Thymus (tissue), 11 donors: ENCODE results near the gene ILK. TPM values are rescaled to one million over a fixed set of nuclear protein-coding genes. Genes with fewer than 3 reads are reported as not detected.

ENCODE experiments used
- DNase-seq, 9 donors: peaks; one replicate each; pipeline ENCODE4 v3.0.0-alpha.2; 2013; ENCODE audit warnings: low spot score in 9 of 9, low read depth in 6 of 9, missing footprints in 1 of 9
- H3K27ac ChIP-seq, 2 donors: one replicate each; pipeline ENCODE4 v1.5.1; 2013; ENCODE audit warnings: control low read depth in 1 of 2, low read depth in 1 of 2, low read length in 1 of 2, mild to moderate bottlenecking in 1 of 2, moderate library complexity in 1 of 2
- H3K27me3 ChIP-seq, 2 donors: one replicate each; pipeline ENCODE4 v1.5.1; 2013; ENCODE audit warnings: low read length in 1 of 2; ENCODE audit not compliant: control insufficient read depth in 2 of 2, insufficient read depth in 1 of 2
- H3K36me3 ChIP-seq, 2 donors: one replicate each; pipeline ENCODE4 v1.5.1; 2013; ENCODE audit warnings: low read length in 1 of 2, mild to moderate bottlenecking in 1 of 2, moderate library complexity in 1 of 2; ENCODE audit not compliant: control insufficient read depth in 2 of 2, insufficient read depth in 2 of 2
- H3K4me1 ChIP-seq, 2 donors: one replicate each; pipeline ENCODE4 v1.5.1; 2013; ENCODE audit warnings: low read length in 2 of 2; ENCODE audit not compliant: control insufficient read depth in 2 of 2, insufficient read depth in 2 of 2
- H3K4me3 ChIP-seq, 2 donors: one replicate each; pipeline ENCODE4 v1.5.1; 2013; ENCODE audit warnings: low read length in 2 of 2, control low read depth in 1 of 2, mild to moderate bottlenecking in 1 of 2
- H3K9me3 ChIP-seq, 2 donors: one replicate each; pipeline ENCODE4 v1.5.1; 2013; ENCODE audit warnings: low read length in 1 of 2, mild to moderate bottlenecking in 1 of 2; ENCODE audit not compliant: control insufficient read depth in 2 of 2, insufficient read depth in 1 of 2
- WGBS: extraction: QIAGEN DNeasy Blood & Tissue Kit; methylation state at CpG from one replicate; pipeline ENCODE4 v1.1.7; 2013; 5-methylcytosine and 5-hydroxymethylcytosine counted together
- polyA plus RNA-seq: library from polyadenylated mRNA; stranded (reverse); fragments of 200-250 nt; gene quantifications from one replicate; pipeline ENCODE4 v1.2.3, GENCODE V29; 2013
- total RNA-seq: library from RNA; stranded (reverse); fragments of 120-200 nt; gene quantifications from one replicate; pipeline ENCODE4 v1.2.4, GENCODE V29; 2013
- donor health status: healthy.

Gene ILK
- total and polyA plus RNA-seq, 2 donors: 68.6 to 74.6 TPM

DNA sequence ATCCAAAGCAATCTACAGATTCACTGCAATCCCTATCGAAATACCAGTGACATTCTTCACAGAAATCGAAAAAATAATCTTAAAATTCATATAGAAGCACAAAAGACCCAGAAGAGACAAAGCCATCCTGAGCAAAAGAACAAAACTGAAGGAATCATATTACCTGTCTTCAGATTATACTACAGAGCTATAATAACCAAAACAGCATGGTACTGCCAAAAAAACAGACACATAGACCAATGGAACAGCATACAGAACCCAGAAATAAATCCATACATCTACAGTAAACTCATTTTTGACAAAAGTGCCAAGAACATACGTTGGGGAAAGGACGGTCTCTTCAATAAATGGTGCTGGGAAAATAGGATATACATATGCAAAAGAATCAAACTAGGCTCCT lies 19.0 kb upstream of the ILK start:
- Histone ChIP-seq H3K4me3 (no peak overlapping the region), H3K9me3 (peaks cover 0 to 2% of the 10 kb centered on the region in 2 donors), H3K27ac (no peak overlapping the region), H3K36me3 (peaks cover 2 to 9% of the 10 kb centered on the region in 2 donors), H3K4me1 (no peaks in the 10 kb centered on the region), H3K27me3 (no peaks in the 10 kb centered on the region)
- 95% methylated on average over 4 of the region's 4 CpGs for WGBS
- DNase-seq: no peak

DNA sequence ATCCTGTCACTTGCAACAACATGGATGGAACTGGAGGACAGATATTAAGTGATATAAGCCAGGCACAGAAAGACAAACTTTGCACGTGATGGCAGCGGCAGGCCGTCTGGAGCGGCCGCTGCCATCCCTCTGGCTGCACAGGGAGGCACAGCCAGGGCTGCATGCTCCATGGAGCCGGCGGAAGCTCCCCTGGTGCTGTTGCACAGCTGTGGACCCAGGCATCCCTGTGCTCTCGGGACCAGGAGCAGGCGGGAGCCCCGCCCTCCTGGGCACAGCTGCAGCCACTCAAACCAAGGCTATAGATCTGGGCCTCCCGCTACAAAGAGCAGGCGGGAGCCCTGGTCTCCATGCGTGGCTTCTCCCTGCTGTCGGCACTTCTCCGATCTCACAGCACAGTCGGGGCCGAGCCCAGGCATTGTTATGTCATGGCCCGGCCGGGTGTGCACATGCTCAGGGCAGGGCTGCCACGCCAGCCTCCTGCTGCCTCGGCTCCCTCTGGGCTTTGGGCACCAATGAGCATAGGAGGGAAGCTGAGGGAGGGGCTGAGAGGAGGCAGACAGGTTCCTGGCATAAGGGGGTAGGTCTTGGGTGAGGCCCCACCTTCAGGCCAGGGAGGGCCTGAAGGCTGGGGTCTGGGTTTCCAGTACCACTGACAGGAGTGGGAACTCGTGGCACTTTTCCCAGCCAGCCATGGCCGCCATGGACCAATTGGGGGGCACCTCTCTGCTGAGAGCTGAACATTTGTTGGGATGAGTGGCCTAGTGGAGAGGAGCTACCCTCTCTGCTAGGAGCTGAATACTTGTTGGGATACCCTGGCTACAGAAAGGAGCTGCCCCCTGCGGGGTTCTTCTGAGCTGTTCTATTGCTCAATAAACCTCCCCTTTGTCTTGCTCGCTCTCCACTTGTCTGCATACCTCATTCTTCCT lies 16.9 kb upstream of the ILK start:
- Histone ChIP-seq H3K9me3 (peaks cover 0 to 2% of the 10 kb centered on the region in 2 donors), H3K27me3 (no peaks in the 10 kb centered on the region), H3K36me3 (peaks cover 1 to 5% of the 10 kb centered on the region in 2 donors), H3K4me1 (no peaks in the 10 kb centered on the region), H3K27ac (no peak overlapping the region), H3K4me3 (no peak overlapping the region)
- 97% methylated on average over 25 of the region's 25 CpGs for WGBS
- DNase-seq: no peak

DNA sequence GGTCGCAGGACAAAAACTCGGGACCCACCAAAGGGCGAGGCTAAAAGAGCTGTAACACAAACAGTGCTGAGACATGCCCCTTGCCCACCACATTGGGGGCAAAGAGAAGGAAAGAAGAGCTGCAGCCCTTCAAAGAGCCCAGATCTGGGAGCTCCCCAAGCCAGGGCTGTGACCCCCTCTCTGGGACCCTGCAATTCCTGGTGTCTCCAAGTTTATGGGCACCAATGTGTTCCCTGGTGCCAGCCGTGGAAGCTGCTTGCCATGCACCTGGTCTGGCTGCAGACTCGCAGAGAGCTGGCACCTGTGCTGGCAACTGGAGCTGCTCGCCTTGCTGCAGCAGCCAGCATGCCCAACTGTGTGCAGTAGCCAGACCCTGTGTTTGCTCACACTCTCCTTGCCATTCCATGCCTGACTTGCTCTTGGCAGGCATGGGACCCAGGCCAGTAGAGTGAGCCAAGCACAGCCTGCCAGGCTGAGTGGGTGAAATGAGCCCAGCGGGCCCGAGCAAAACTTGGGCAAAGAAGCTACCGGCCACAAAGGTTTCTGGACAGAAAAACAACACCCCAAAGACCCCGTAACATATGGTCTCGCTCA lies 16.1 kb upstream of the ILK start:
- DNase-seq: no peak
- H3K27ac ChIP-seq: no peak overlapping the region
- whole genome bisulfite sequencing: 97% methylated on average over 11 of the region's 11 CpGs
- no peaks in the 10 kb centered on the region for H3K27me3 ChIP-seq
- peaks cover 0 to 2% of the 10 kb centered on the region in 2 donors for H3K9me3 ChIP-seq
- no peak overlapping the region for H3K4me3 ChIP-seq
- H3K36me3 ChIP-seq: peaks cover 3 to 5% of the 10 kb centered on the region in 2 donors
- no peaks in the 10 kb centered on the region for H3K4me1 ChIP-seq

DNA sequence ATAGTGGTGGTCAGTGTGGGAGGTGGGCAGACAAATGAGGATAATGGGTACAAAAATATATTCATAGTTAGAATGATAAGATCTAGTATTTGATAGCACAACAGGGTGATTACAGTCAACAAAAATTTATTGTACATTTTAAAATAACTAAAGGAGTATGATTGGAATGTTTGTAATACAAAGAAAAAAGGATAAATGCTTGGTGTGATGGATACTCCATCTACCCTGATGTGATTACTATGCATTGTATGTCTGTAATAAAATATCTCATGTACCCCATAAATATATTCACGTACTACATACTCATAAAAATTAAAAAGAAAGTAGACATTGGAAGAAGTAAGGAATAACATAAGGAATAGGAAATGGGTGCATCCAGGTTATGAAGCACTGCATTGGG lies 15.6 kb upstream of the ILK start:
- Histone ChIP-seq H3K27me3 (no peaks in the 10 kb centered on the region), H3K9me3 (peaks cover 0 to 2% of the 10 kb centered on the region in 2 donors), H3K4me3 (no peak overlapping the region), H3K4me1 (no peaks in the 10 kb centered on the region), H3K27ac (no peak overlapping the region), H3K36me3 (peaks cover 3 to 5% of the 10 kb centered on the region in 2 donors)
- 100% methylated on average over 1 of the region's 1 CpG for WGBS
- DNase-seq: no peak

GRCh38 chr11:6594142-6594768 lies 9.3 kb upstream of the ILK start:
- Histone ChIP-seq H3K36me3 (peaks cover 20 to 48% of the 10 kb centered on the region in 2 donors), H3K27ac (no peak overlapping the region), H3K27me3 (no peaks in the 10 kb centered on the region), H3K4me1 (no peaks in the 10 kb centered on the region), H3K4me3 (no peak overlapping the region), H3K9me3 (no peaks in the 10 kb centered on the region)
- DNase-seq: no peak
- 97% methylated on average over 3 of the region's 3 CpGs for WGBS

DNA sequence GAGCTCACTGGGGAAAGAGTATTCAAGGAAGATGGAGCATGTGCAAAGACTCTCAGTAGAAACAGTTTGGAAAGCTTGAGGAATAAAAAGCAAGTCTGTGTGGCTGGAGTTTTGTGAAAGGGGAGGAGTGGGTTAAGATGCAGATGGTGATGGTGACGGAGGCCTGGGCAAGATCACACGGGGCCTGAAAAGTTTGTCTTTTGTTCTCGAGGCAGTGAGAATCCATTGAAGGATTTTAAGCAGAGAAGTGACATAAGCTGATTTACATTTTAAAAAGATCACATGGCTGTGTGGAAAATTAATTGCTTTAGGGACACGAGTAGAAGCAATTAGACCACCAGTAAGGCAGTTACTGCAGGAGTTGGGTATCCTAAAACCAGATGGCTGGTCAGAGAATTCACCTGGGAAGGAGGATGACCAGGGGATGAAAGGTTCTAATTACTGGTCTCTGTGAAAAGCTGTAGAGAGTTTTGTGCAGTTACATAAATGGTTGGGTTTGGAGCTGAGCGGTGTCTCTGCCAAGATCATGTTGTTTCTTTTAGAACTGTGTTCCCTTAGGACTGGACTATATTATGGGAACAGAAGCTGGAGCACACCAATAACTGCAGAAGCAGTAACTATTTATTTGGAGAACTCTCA lies 7.2 kb upstream of the ILK start:
- no peak overlapping the region for H3K4me3 ChIP-seq
- H3K9me3 ChIP-seq: no peaks in the 10 kb centered on the region
- no peak overlapping the region for H3K27ac ChIP-seq
- DNase-seq: no peak
- WGBS: 95% methylated on average over 5 of the region's 5 CpGs
- H3K4me1 ChIP-seq: no peaks in the 10 kb centered on the region
- no peaks in the 10 kb centered on the region for H3K27me3 ChIP-seq
- peaks cover 41 to 69% of the 10 kb centered on the region in 2 donors for H3K36me3 ChIP-seq

DNA sequence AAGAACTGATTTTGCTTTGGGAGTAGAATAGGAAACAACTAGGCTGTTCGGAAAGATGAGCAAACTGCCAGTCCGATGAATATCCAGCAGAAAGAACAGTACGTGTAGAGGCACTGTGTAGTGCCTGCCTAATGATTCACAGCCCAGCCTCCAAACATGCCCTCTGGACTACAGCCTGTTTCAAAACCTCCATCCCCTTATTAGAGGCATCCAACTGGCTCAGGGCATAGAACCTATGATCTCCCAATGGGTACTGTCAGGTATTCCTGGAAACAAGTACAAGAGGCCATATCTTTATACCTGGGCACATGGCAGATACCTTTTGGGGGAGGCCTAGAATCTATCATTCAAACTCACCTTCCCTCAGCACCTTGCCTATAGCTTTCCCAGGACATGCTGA lies 5.0 kb upstream of the ILK start:
- peaks cover 9 to 11% of the 10 kb centered on the region in 2 donors for H3K4me1 ChIP-seq

GRCh38 chr11:6599449-6599848 lies 4.1 kb upstream of the ILK start:
- no peaks in the 10 kb centered on the region for H3K27me3 ChIP-seq
- H3K9me3 ChIP-seq: no peaks in the 10 kb centered on the region
- peaks cover 42 to 64% of the 10 kb centered on the region in 2 donors for H3K36me3 ChIP-seq
- peaks cover 9 to 14% of the 10 kb centered on the region in 2 donors for H3K4me1 ChIP-seq
- 96% methylated on average over 1 of the region's 1 CpG for WGBS
- no peak overlapping the region for H3K4me3 ChIP-seq
- DNase-seq: no peak
- no peak overlapping the region for H3K27ac ChIP-seq

More for the DNA sequence above, 5.0 kb upstream of the ILK start:
- Histone ChIP-seq H3K36me3 (peaks cover 45 to 71% of the 10 kb centered on the region in 2 donors), H3K27me3 (no peaks in the 10 kb centered on the region), H3K4me3 (no peak overlapping the region), H3K9me3 (no peaks in the 10 kb centered on the region), H3K27ac (no peak overlapping the region)
- no peak for DNase-seq
- WGBS: 97% methylated on average over 3 of the region's 3 CpGs
